ENCODE results near the gene GABRB1. TPM values are rescaled to one million over a fixed set of nuclear protein-coding genes. Genes with fewer than 3 reads are reported as not detected.

Gene GABRB1
- total and polyA plus RNA-seq, 2 donors (not counting 3 experiments of a cell fraction or from before 2014, with no cell fraction given), result not detected

- Histone ChIP-seq H3K79me2 (ENCODE audit: control insufficient read depth, insufficient read depth, low read length) (no peaks in the 10 kb centered on the region), H2AFZ (ENCODE audit: low read depth, low read length) (no peak overlapping the region), H3K27ac (ENCODE audit: insufficient read depth, low read depth, low read length) (peak overlapping the region; percentile 51), H3K4me2 (ENCODE audit: insufficient read depth, low read length) (peak overlapping the region; percentile 40), H3K4me3 (replicated peaks in 1 of 3; ENCODE audit: insufficient read depth in 1 of 3, low read depth in 1 of 3, low read length in 3 of 3) (no peak overlapping the region), H3K9me3 (replicated peaks; ENCODE audit: control insufficient read depth, insufficient read depth, low read length) (no peaks in the 10 kb centered on the region), H3K36me3 (ENCODE audit: control insufficient read depth in 2 of 2, extremely low read depth in 1 of 2, insufficient read depth in 2 of 2, low read length in 2 of 2) (no peaks in the 10 kb centered on the region), H3K9ac (replicated peaks; ENCODE audit: extremely low read depth, insufficient read depth, low read length) (no peak overlapping the region), H4K20me1 (replicated peaks; ENCODE audit: control insufficient read depth, extremely low read depth, insufficient read depth, low read length) (no peaks in the 10 kb centered on the region), H3K27me3 (ENCODE audit: control insufficient read depth in 2 of 2, insufficient read depth in 2 of 2, low read length in 2 of 2) (no peaks in the 10 kb centered on the region), H3K9me1 (replicated peaks; ENCODE audit: control insufficient read depth, extremely low read depth, insufficient read depth, low read length) (no peaks in the 10 kb centered on the region), H3K4me1 (ENCODE audit: control insufficient read depth, extremely low read depth, insufficient read depth, low read length) (peaks cover 37% of the 10 kb centered on the region)
- TF ChIP-seq MYC (IDR thresholded peaks at IDR 0.05; ENCODE audit: low read depth, low read length), result no peak
- TF ChIP-seq FOS (IDR thresholded peaks at IDR 0.05; ENCODE audit: borderline replicate concordance, insufficient read depth, low read length), result peak; percentile 75
- TF ChIP-seq GATA2 (IDR thresholded peaks at IDR 0.05; ENCODE audit: insufficient read depth, insufficient read length, low read depth, low read length), result no peak
- peak; percentile 49 for TF ChIP-seq JUN (IDR thresholded peaks at IDR 0.05; ENCODE audit: borderline replicate concordance, insufficient read depth, insufficient read length, low read depth)
- no peak for TF ChIP-seq POLR2A (IDR thresholded peaks at IDR 0.05; ENCODE audit: low read depth, low read length)
- no peak for TF ChIP-seq CTCF (IDR thresholded peaks at IDR 0.05; ENCODE audit: extremely low read depth in 1 of 2, insufficient read depth in 1 of 2, low read depth in 1 of 2, low read length in 2 of 2)
- TF ChIP-seq MAX (IDR thresholded peaks at IDR 0.05; ENCODE audit: insufficient read depth, insufficient read length), result no peak
- TF ChIP-seq EZH2 (IDR thresholded peaks at IDR 0.05; ENCODE audit: borderline replicate concordance, low read depth, low read length, severe bottlenecking), result no peak
- TF ChIP-seq POLR2AphosphoS5 (IDR thresholded peaks at IDR 0.05; ENCODE audit: insufficient read depth, low read depth, low read length), result no peak
- CTCF ChIA-PET, result interaction anchor here (1.2 to 2.4 kb wide), 6 partner anchors 10 to 50 kb away, joined by 3 to 12 read pairs (median 6); no protein-coding TSS in a partner anchor
- POLR2A ChIA-PET, result no interaction called here
- FAIRE-seq, result peak; percentile 50
- dilution Hi-C loops (cut with MboI; ENCODE audit: extremely low pct_ligation_motif_present, low sequenced_read_pairs), result no loop called here
- BruUV-seq (replicated peaks), result no TSS peak
- peak; percentile 54 for DNase-seq (ENCODE audit: low read depth, low spot score)
- intact Hi-C loops (cut with micrococcal nuclease), result no loop called here
Measured at GRCh38 chr4:47075262-47075661, 43.9 kb downstream of the GABRB1 start.

Data from endothelial cell of umbilical vein (primary cell).